OCI-M1 (cell line): ENCODE data around the gene AQP2.

Experiments
- DNase-seq: peaks from one replicate; lab custom pipeline; 2025; lab: John Stamatoyannopoulos, UW

The AQP2 gene

DNA sequence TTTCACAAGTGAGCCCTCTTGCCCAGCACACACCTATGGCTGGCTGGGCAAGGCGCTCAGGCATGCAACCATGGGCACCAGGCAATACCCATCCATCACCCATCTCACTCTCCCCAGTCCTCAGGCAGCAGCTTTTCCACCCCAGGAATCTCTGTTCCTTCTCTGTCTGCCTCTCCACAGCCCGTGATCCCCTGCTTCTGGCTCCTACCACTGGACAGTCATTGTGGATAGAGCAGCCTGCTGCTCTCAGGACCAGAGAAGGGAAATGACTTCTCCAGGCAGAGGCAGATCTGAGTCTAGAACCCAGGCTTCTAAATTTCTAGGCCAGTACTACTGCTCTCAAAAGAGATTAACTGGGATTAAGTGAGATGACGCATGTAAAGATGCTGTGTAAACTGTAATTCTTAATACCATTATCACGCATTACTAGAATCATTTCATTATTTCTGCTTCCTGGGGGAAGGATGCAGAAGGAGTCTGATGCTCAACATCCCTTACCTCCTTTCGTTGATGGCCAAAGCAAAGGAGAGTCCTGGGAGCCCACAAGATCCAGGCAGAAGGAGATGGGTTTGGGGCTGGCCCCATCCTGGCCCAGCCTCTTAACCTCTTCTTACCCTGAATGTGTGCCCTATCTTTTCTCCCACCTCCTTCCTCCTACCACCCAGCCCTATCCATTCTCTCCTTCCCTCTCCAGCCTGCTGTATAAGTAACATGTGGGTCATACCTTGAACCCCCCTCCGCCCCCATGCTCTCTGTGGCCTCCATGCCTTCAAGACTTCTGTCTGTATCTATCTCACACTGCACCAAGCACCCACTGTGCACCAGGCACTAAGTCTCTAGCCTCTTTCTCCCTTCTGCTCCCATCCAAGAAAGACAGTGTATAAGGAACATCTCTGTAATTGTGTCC, 6.4 kb downstream of the AQP2 start:
- no peak for DNase-seq

- no peak for DNase-seq
These were observed 7.0 kb downstream of the AQP2 start for GRCh38 chr12:49957570-49957967.

DNA sequence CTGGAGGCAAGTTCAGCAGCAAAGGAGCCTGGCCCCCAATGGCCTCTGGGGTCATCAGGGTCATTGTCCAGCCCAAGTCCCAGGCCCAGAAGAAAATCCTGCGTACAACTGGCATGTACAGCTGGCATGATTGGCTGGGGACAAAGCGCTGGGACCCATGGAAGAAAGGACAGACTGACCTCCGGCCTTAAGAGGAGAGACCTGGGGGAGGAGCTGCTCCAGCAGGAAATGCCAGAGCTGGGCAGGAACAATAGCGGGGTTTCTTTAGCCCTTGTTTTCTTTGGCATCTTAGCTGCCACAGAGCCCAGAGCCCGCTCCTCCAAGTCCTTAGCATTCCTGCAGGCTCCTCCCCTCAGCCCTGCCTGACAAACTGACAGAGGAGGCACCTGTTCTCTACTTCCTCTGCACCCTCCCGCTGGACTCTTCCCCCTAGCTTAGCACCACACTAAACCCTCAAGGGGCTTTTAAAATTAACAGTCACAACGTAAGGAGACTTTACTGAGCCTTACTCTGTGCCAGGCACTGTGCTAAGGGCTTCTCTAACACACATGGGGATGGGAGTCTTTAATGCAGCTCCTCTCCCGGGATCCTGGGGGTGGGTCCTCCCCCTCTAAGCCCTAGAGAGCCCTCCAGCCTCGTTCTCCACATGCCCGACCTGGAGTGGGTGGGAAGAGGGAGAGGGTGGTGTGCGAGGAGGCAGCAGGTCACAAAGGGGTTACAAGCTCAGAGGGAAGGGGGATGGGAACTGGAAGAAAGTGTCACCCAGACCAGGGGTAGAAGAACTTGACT, 9.3 kb downstream of the AQP2 start:
- no peak for DNase-seq

GRCh38 chr12:49960474-49961110, 10.1 kb downstream of the AQP2 start:
- DNase-seq = no peak

- DNase-seq = no peak
These were observed 10.8 kb downstream of the AQP2 start, which contains the start of gene AQP5 for GRCh38 chr12:49961111-49961922. Gene AQP5 (plus strand): TSS chr12:49961872. CDS start chr12:49962018, 146 bp downstream.

GRCh38 chr12:49961993-49962764, 11.6 kb downstream of the AQP2 start:
- no peak for DNase-seq

GRCh38 chr12:49962861-49963765, 12.6 kb downstream of the AQP2 start:
- no peak for DNase-seq

- no peak for DNase-seq
These were observed 13.7 kb downstream of the AQP2 start for GRCh38 chr12:49963976-49964815.

DNA sequence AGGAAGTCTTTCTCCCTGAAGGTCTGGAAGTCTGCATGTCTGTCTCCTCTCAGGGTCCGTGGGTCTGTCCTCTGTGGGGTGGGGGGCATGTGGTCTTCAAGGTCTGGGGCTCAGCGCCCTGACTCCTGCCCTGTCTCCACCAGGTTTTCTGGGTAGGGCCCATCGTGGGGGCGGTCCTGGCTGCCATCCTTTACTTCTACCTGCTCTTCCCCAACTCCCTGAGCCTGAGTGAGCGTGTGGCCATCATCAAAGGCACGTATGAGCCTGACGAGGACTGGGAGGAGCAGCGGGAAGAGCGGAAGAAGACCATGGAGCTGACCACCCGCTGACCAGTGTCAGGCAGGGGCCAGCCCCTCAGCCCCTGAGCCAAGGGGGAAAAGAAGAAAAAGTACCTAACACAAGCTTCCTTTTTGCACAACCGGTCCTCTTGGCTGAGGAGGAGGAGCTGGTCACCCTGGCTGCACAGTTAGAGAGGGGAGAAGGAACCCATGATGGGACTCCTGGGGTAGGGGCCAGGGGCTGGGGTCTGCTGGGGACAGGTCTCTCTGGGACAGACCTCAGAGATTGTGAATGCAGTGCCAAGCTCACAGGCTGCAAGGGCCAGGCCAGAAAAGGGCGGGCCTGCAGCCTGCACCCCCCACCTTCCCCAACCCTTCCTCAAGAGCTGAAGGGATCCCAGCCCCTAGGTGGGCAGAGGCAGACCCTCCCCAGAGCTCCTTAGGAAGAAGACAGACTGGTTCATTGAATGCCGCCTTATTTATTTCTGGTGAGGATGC, 14.5 kb downstream of the AQP2 start:
- DNase-seq = no peak

- no peak for DNase-seq
These were observed 15.3 kb downstream of the AQP2 start for GRCh38 chr12:49965836-49966235.

DNA sequence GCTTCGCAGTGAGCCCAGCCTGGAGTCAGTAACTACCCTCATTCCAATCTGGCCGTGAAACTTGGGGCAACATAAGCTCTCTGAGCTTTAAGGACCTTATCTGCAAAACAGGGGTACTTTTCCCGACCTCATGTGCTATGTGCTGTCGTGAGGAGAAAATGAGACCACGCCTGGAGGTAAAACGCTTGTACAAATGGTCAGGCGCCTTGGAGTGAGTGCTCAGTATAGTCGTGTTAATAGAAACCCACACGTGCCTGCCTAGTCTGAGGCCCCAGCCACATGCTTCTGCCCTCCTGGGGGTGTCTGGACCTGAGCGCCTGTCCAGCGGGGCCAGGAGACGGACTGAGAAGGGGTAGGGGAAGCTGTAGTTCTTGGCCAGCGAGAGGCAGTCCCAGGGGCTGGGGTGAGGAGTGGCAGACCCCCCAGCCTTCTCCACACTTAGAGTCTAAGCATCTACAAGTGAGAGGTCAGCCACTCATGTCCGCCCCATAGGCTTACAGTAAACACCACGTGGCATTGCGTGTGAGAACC, 16.0 kb downstream of the AQP2 start:
- peak; percentile 33 for DNase-seq

GRCh38 chr12:49967042-49967776, 16.7 kb downstream of the AQP2 start:
- peak; percentile 91 for DNase-seq

GRCh38 chr12:49967777-49968250, 17.3 kb downstream of the AQP2 start:
- no peak for DNase-seq

GRCh38 chr12:49968471-49968870, 17.9 kb downstream of the AQP2 start:
- DNase-seq = no peak

DNA sequence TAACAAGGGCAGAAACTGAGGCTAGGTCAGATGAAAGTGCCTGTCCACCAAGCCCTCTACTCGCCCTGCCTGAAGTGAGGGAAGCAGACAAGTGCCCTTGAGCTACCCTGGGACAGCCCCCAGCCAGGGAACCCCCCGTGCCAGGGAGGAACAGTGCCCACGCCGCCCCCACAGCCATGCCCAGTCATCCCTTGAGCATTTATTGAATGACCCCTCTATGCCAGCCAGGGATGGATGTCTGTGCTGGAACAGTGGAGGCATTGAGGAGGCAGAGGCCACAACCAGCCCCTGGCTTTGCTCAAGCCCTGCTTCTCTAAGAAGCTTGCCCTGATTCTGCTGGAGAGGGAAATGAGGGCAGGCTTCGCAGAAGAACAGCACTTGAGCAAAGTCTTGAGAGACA, 18.5 kb downstream of the AQP2 start:
- DNase-seq = no peak

DNA sequence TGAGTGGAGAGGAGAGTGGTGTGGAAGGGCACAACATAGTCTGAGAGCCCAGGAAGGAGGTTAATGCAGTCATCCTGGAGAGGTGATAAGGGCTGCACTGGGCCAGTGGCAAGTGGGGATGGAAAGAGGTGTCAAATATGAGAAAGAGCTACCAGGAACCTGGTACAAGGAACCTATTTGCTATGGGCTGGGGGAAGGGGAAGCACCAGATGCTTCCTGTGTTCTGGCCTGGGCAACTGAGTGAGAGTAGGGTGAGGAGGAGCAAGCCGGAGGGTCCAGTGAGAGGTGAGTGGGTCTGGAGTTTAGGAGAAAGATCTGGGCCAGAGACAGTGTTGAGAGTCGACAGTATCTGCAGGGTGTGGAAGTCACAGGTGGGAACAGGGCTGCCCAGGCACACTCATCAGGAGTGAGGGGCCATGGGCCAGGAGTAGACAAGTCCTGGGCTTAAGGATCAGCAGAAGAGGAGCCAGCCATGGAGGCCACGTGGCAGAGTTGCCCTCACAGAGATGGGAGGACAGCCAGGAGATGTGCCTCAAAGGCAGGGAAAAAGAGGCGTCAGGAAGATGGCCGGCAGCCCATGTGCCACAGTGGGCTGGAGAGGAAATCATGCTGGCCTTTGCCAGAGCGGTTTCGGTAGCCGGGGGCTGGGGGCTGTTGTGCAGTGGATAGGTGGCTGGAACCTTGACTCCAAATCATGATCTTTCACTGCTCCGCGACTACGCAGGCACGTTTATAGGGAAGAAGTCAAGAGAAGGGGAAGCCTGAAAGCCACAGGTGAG, 19.3 kb downstream of the AQP2 start:
- DNase-seq = no peak
